Thoracic aorta (tissue), 2 donors: ENCODE measurements around the gene SH3RF1. TPM values are rescaled to one million over a fixed set of nuclear protein-coding genes. Genes with fewer than 3 reads are reported as not detected.

Experiments
- ATAC-seq: fragments of 150-250 bp; one replicate; pipeline ENCODE4 v1.8.0; 2017; ENCODE audit warnings: low read depth; ENCODE audit not compliant: insufficient number of reproducible peaks, low FRiP score
- DNase-seq: peaks from one replicate; pipeline ENCODE4 v3.0.0-alpha.2; 2020; ENCODE audit warnings: low spot score
- H3K27ac ChIP-seq, 2 donors: fragments of 200-600 bp; sonication (generic); 1 replicate in 1 of 2; 2 replicates in 1 of 2; pipeline ENCODE4 v1.5.1; 2016; ENCODE audit warnings: mild to moderate bottlenecking in 2 of 2, moderate library complexity in 2 of 2
- H3K27me3 ChIP-seq: fragments of 200-600 bp; sonication (generic); replicated peaks from 2 replicates; pipeline ENCODE4 v1.6.0; 2016; ENCODE audit warnings: mild to moderate bottlenecking; ENCODE audit not compliant: insufficient read depth
- H3K36me3 ChIP-seq: fragments of 200-600 bp; sonication (generic); one replicate; pipeline ENCODE4 v1.5.1; 2016
- H3K4me1 ChIP-seq, 2 donors: fragments of 200-600 bp; sonication (generic); 1 replicate in 1 of 2; 2 replicates in 1 of 2; pipeline versions ENCODE4 v1.5.1 to v1.6.0; 2016; ENCODE audit warnings: low read depth in 2 of 2, mild to moderate bottlenecking in 1 of 2; ENCODE audit not compliant: control insufficient read depth in 1 of 2
- H3K4me3 ChIP-seq: fragments of 200-600 bp; sonication (generic); 2 replicates; pipeline ENCODE4 v1.5.1; 2016; ENCODE audit warnings: mild to moderate bottlenecking
- H3K9me3 ChIP-seq: fragments of 200-600 bp; sonication (generic); 2 replicates; pipeline ENCODE4 v1.5.1; 2016
- CTCF ChIP-seq: fragments of 200-600 bp; sonication (generic); IDR thresholded peaks from one replicate; pipeline ENCODE4 v1.5.1; 2019; ENCODE audit warnings: antibody characterized with exemption
- total RNA-seq, 2 donors: library from RNA; depleted of rRNA; stranded (reverse); fragments of >200 nt; gene quantifications; one replicate each; pipeline versions ENCODE4 v1.1.0 to v1.2.3, GENCODE V29; 2016

The SH3RF1 gene
- total RNA-seq, 2 donors from 2014 or later, result 21.9 to 24.6 TPM

GRCh38 chr4:169158046-169158445, 112.7 kb downstream of the SH3RF1 start:
- TF ChIP-seq CTCF, result no peak
- Histone ChIP-seq H3K4me3 (no peak overlapping the region), H3K36me3 (no peaks in the 10 kb centered on the region), H3K27ac (no peak overlapping the region), H3K9me3 (no peaks in the 10 kb centered on the region), H3K4me1 (peaks cover 11% of the 10 kb centered on the region in 2 donors), H3K27me3 (no peaks in the 10 kb centered on the region)
- no peak for DNase-seq
- ATAC-seq, result no peak

- DNase-seq (no peak), ATAC-seq (no peak)
- no peak for TF ChIP-seq CTCF
- no peak overlapping the region for H3K4me3 ChIP-seq
- H3K36me3 ChIP-seq, result no peaks in the 10 kb centered on the region
- no peaks in the 10 kb centered on the region for H3K9me3 ChIP-seq
- no peaks in the 10 kb centered on the region for H3K27me3 ChIP-seq
- peaks cover 11 to 19% of the 10 kb centered on the region in 2 donors for H3K4me1 ChIP-seq
- H3K27ac ChIP-seq, result no peak overlapping the region
These were observed 114.4 kb downstream of the SH3RF1 start for GRCh38 chr4:169156392-169156791.

GRCh38 chr4:169154121-169154520, 116.6 kb downstream of the SH3RF1 start:
- Histone ChIP-seq H3K27me3 (no peaks in the 10 kb centered on the region), H3K27ac (no peak overlapping the region), H3K4me1 (peaks cover 0 to 16% of the 10 kb centered on the region in 2 donors), H3K4me3 (no peak overlapping the region), H3K9me3 (no peaks in the 10 kb centered on the region), H3K36me3 (no peaks in the 10 kb centered on the region)
- ATAC-seq (no peak), DNase-seq (no peak)
- no peak for TF ChIP-seq CTCF

GRCh38 chr4:169153481-169154087, 117.2 kb downstream of the SH3RF1 start:
- H3K4me1 ChIP-seq, result peaks cover 0 to 16% of the 10 kb centered on the region in 2 donors
- no peaks in the 10 kb centered on the region for H3K9me3 ChIP-seq
- no peaks in the 10 kb centered on the region for H3K36me3 ChIP-seq
- no peak for TF ChIP-seq CTCF
- no peak for ATAC-seq
- H3K27ac ChIP-seq, result no peak overlapping the region
- no peaks in the 10 kb centered on the region for H3K27me3 ChIP-seq
- no peak for DNase-seq
- H3K4me3 ChIP-seq, result no peak overlapping the region

- Histone ChIP-seq H3K4me3 (no peak overlapping the region), H3K27me3 (no peaks in the 10 kb centered on the region), H3K4me1 (peaks cover 0 to 16% of the 10 kb centered on the region in 2 donors), H3K9me3 (no peaks in the 10 kb centered on the region), H3K36me3 (no peaks in the 10 kb centered on the region), H3K27ac (no peak overlapping the region)
- TF ChIP-seq CTCF, result no peak
- no peak for ATAC-seq
- no peak for DNase-seq
These were observed 117.9 kb downstream of the SH3RF1 start for GRCh38 chr4:169152899-169153298.
